K562 (cell line): Measurements from ENCODE around the gene MAP7D1. TPM values are rescaled to one million over a fixed set of nuclear protein-coding genes. Genes with fewer than 3 reads are reported as not detected.

Experiments used
- ATAC-seq: fragments of 200-7000 bp; cut with Tn5 transposase; 3 replicates; pipeline ENCODE4 v1.9.1; 2020; ENCODE audit warnings: moderate library complexity
- BruUV-seq: library from RNA; stranded (reverse); fragments of 400-500 nt; replicated peaks from 2 replicates; lab custom pipeline; 2021; lab: Mats Ljungman, UMichigan
- CTCF ChIA-PET: fragments of 300-600 bp; formaldehyde crosslinking; extraction: SDS; loops from one replicate; lab custom pipeline; 2021; ENCODE audit warnings: low intra/inter-chr PET ratio; lab: Yijun Ruan, JAX
- POLR2A ChIA-PET: fragments of 300-600, 350-650 bp; sonication (Branson Sonifier 250); formaldehyde crosslinking; extraction: SDS; loops from one replicate; lab custom pipeline; 2021; ENCODE audit warnings: antibody characterized with exemption, inconsistent platforms; lab: Yijun Ruan, JAX
- DNase-seq, 4 experiments: peaks; one replicate each; pipeline versions ENCODE4 v3.0.0 to v3.0.0-alpha.2; 2011 to 2018; ENCODE audit warnings: low spot score in 3 of 4, mixed read lengths in 3 of 4; ENCODE audit errors: extremely low read depth in 1 of 4
- FAIRE-seq: peaks from 2 replicates; lab custom pipeline; 2011; peaks lifted over from hg19 to GRCh38; lab: Jason Lieb, UNC
- H2AFZ ChIP-seq: 2 replicates; pipeline ENCODE4 v1.6.0; 2011; ENCODE audit warnings: low read depth, low read length, control low read depth, inconsistent platforms
- H3K27ac ChIP-seq: fragments of 200-600 bp; 3 replicates; pipeline ENCODE4 v1.8.0; 2011; ENCODE audit warnings: low read depth, mild to moderate bottlenecking, control low read depth, inconsistent platforms, low read length, moderate library complexity, mixed read lengths; ENCODE audit errors: extremely low read depth
- H3K27me3 ChIP-seq, 2 experiments: fragments of 300-600 bp in 1 of 2; 2 replicates in 1 of 2; 3 replicates in 1 of 2; pipeline versions ENCODE4 v1.6.0 to v1.8.0; 2011; ENCODE audit warnings: inconsistent platforms in 2 of 2, low read length in 2 of 2, mild to moderate bottlenecking in 1 of 2, mixed read lengths in 1 of 2, moderate library complexity in 1 of 2; ENCODE audit not compliant: control insufficient read depth in 2 of 2, insufficient read depth in 2 of 2
- H3K36me3 ChIP-seq: fragments of 300-600 bp; 3 replicates; pipeline ENCODE4 v1.8.0; 2011; ENCODE audit warnings: mild to moderate bottlenecking, low read length, inconsistent platforms; ENCODE audit not compliant: control insufficient read depth, insufficient read depth
- H3K4me1 ChIP-seq, 2 experiments: fragments of 200-600 bp in 1 of 2; replicated peaks in 1 of 2; 2 replicates in 1 of 2; 3 replicates in 1 of 2; pipeline versions ENCODE4 v1.5.1 to v1.8.0; 2011; ENCODE audit warnings: inconsistent platforms in 2 of 2, low read length in 2 of 2, mild to moderate bottlenecking in 1 of 2, mixed read lengths in 1 of 2, moderate library complexity in 1 of 2; ENCODE audit not compliant: control insufficient read depth in 2 of 2, insufficient read depth in 2 of 2
- H3K4me2 ChIP-seq: 2 replicates; pipeline ENCODE4 v1.6.1; 2011; ENCODE audit warnings: low read length, control low read depth, inconsistent platforms, mixed read lengths; ENCODE audit not compliant: insufficient read depth
- H3K4me3 ChIP-seq: fragments of 200-600 bp; sonication (generic), shearing (Covaris generic); 2 replicates; pipeline ENCODE4 v1.5.1; 2016; ENCODE audit warnings: control low read depth, inconsistent platforms
- H3K79me2 ChIP-seq: fragments of 200-600 bp; 3 replicates; pipeline ENCODE4 v1.8.0; 2011; ENCODE audit warnings: low read length, inconsistent platforms; ENCODE audit not compliant: control insufficient read depth, insufficient read depth
- H3K9ac ChIP-seq, 2 experiments: 2 replicates each; pipeline versions ENCODE4 v1.6.0 to v1.6.1; 2011; ENCODE audit warnings: low read depth in 2 of 2, low read length in 2 of 2, control low read depth in 1 of 2, inconsistent platforms in 1 of 2, mild to moderate bottlenecking in 1 of 2, mixed read lengths in 1 of 2; ENCODE audit not compliant: insufficient read depth in 1 of 2
- H3K9me1 ChIP-seq: one replicate; pipeline ENCODE4 v1.6.0; 2011; ENCODE audit warnings: inconsistent platforms, mild to moderate bottlenecking, low read length, moderate library complexity; ENCODE audit not compliant: control insufficient read depth, insufficient read depth
- H3K9me3 ChIP-seq: replicated peaks from 2 replicates; pipeline ENCODE4 v1.5.1; 2011; ENCODE audit warnings: low read depth, low read length, inconsistent platforms; ENCODE audit not compliant: control insufficient read depth, insufficient read depth
- H4K20me1 ChIP-seq: replicated peaks from 2 replicates; pipeline ENCODE4 v1.6.1; 2011; ENCODE audit warnings: low read length, inconsistent platforms, mixed read lengths; ENCODE audit not compliant: control insufficient read depth, insufficient read depth
- DPF2 ChIP-seq: fragments of 450-650 bp; IDR thresholded peaks from 2 replicates; pipeline ENCODE4 v1.6.1; 2016
- FIP1L1 ChIP-seq: fragments of 200-400 bp; formaldehyde crosslinking; IDR thresholded peaks from 2 replicates; pipeline ENCODE4 v1.6.1; 2018; ENCODE audit warnings: mild to moderate bottlenecking, low read depth, low read length; ENCODE audit not compliant: poor library complexity, severe bottlenecking
- FOSL1 ChIP-seq: fragments of 200-800 bp; sonication (Bioruptor generic); conservative IDR thresholded peaks from 2 replicates; pipeline ENCODE4 v1.6.1; 2016; ENCODE audit warnings: missing genetic modification characterization, missing compliant biosample characterization
- GATAD2A ChIP-seq: fragments of 450-650 bp; IDR thresholded peaks from 2 replicates; pipeline ENCODE4 v1.6.1; 2017
- HDGF ChIP-seq: fragments of 450-650 bp; IDR thresholded peaks from 2 replicates; pipeline ENCODE4 v1.6.1; 2016
- MCM5 ChIP-seq: fragments of 450-650 bp; IDR thresholded peaks from 2 replicates; pipeline ENCODE4 v1.6.1; 2016; ENCODE audit warnings: low read depth
- NFIX ChIP-seq: fragments of 250-450 bp; sonication (Bioruptor Pico); IDR thresholded peaks from 2 replicates; pipeline ENCODE4 v1.4.0; 2020; ENCODE audit warnings: low read depth, mild to moderate bottlenecking, moderate library complexity
- NKRF ChIP-seq: fragments of 450-650 bp; IDR thresholded peaks from 2 replicates; pipeline ENCODE4 v1.6.1; 2016; ENCODE audit warnings: borderline replicate concordance
- POLR2A ChIP-seq: fragments of 450-650 bp; conservative IDR thresholded peaks from 2 replicates; pipeline ENCODE4 v1.6.1; 2016
- RAD51 ChIP-seq: fragments of 450-650 bp; IDR thresholded peaks from 2 replicates; pipeline ENCODE4 v1.7.1; 2016; ENCODE audit warnings: low read depth, mild to moderate bottlenecking, borderline replicate concordance
- SMC3 ChIP-seq: conservative IDR thresholded peaks from 2 replicates; pipeline ENCODE4 v1.6.1; 2011; ENCODE audit warnings: low read depth, low read length, improper control_type of control experiment; ENCODE audit not compliant: insufficient read depth
- SP2 ChIP-seq: IDR thresholded peaks from 2 replicates; pipeline ENCODE4 v1.6.1; 2011; ENCODE audit warnings: mild to moderate bottlenecking, low read depth, low read length, moderate library complexity; ENCODE audit not compliant: poor library complexity, severe bottlenecking; ENCODE audit errors: extremely low read depth
- TCF7L2 ChIP-seq: fragments of 150-350 bp; IDR thresholded peaks from 2 replicates; pipeline ENCODE4 v1.6.1; 2016; ENCODE audit warnings: low read depth, mild to moderate bottlenecking, low read length, moderate library complexity
- THRAP3 ChIP-seq: fragments of 450-650 bp; IDR thresholded peaks from 2 replicates; pipeline ENCODE4 v1.6.1; 2016; ENCODE audit warnings: mild to moderate bottlenecking, inconsistent platforms, borderline replicate concordance
- YY1 ChIP-seq, 3 experiments: IDR thresholded peaks; 2 replicates each; pipeline ENCODE4 v1.6.1; 2011; ENCODE audit warnings: low read length in 2 of 3, mild to moderate bottlenecking in 2 of 3, moderate library complexity in 2 of 3, borderline replicate concordance in 1 of 3, control low read depth in 1 of 3, low read depth in 1 of 3; ENCODE audit not compliant: insufficient read depth in 3 of 3, insufficient replicate concordance in 2 of 3, control insufficient read depth in 1 of 3, insufficient read length in 1 of 3; ENCODE audit errors: extremely low read depth in 1 of 3
- ZNF445 ChIP-seq: fragments of 250-450 bp; sonication (Bioruptor Pico); IDR thresholded peaks from 2 replicates; pipeline ENCODE4 v1.4.0; 2020; ENCODE audit warnings: low read depth, mild to moderate bottlenecking, moderate library complexity
- ZNF740 ChIP-seq, 3 experiments: fragments of 200-800 bp in 1 of 3; sonication (Bioruptor generic) in 1 of 3; sonication (generic) in 1 of 3; formaldehyde crosslinking in 1 of 3; IDR thresholded peaks; 2 replicates each; pipeline versions ENCODE4 v1.6.1 to v1.8.0; 2016 to 2022; ENCODE audit warnings: mild to moderate bottlenecking in 2 of 3, missing compliant biosample characterization in 2 of 3, missing genetic modification characterization in 2 of 3, missing genetic modification reagents in 1 of 3
- ZNF830 ChIP-seq: fragments of 250-450 bp; sonication (Bioruptor Pico); IDR thresholded peaks from 2 replicates; pipeline ENCODE4 v1.5.0; 2021; ENCODE audit warnings: mild to moderate bottlenecking
- WGBS: fragments of 100-300 bp; shearing (Covaris generic); methylation state at CpG from one replicate; pipeline ENCODE4 v1.1.6; 2016; ENCODE audit warnings: low coverage, mixed read lengths; ENCODE audit not compliant: insufficient coverage; ENCODE audit errors: missing lambda C conversion rate; 5-methylcytosine and 5-hydroxymethylcytosine counted together
- in situ Hi-C: fragments of 300-500 bp; cut with MboI; formaldehyde crosslinking; loops from 4 replicates; pipeline ENCODE4 v1.15.0; 2018; ENCODE audit warnings: inconsistent platforms, mixed read lengths
- intact Hi-C: fragments of 100-400 bp; cut with micrococcal nuclease; formaldehyde crosslinking; loops from 2 replicates; pipeline ENCODE4 v1.14.2; 2022
- polyA plus RNA-seq, 8 experiments: library from polyadenylated mRNA; depleted of rRNA in 4 of 8; stranded (reverse) in 5 of 8; unstranded in 3 of 8; fragments of >200 nt; fragmentation: Nextera tagmentation in 2 of 8; fragmentation: Illumina TruSeq in 1 of 8; extraction: Ambion mirVana in 2 of 8; extraction: Trizol in 1 of 8; gene quantifications; 2 replicates each; pipeline versions ENCODE4 v1.2.1 to v1.2.3, GENCODE V29; 2011 to 2014; ENCODE audit warnings: inconsistent platforms in 1 of 8, missing spikeins in 1 of 8
- total RNA-seq, 7 experiments: library from RNA; depleted of rRNA in 6 of 7; stranded (reverse); fragments of >200 nt in 6 of 7; fragmentation: Illumina TruSeq in 2 of 7; extraction: Trizol in 2 of 7; gene quantifications; 2 replicates each; pipeline versions ENCODE4 v1.2.1 to v1.2.3, GENCODE V29; 2011 to 2021; ENCODE audit warnings: low replicate concordance in 1 of 7

The MAP7D1 gene
- total and polyA plus RNA-seq, 9 of the 15 experiments (the other 6 are each of a cell fraction or from before 2014, with no cell fraction given): 3.6 to 108 (median 34.5) TPM

GRCh38 chr1:36149237-36149972, 6.6 kb upstream of the MAP7D1 start, which contains the start of gene TRAPPC3:
Gene TRAPPC3 (minus strand): TSS chr1:36149486. CDS start chr1:36149378, 108 bp downstream.
- peak; percentile 95 for FAIRE-seq
- intact Hi-C loops: loop anchor here (1.0 to 2.0 kb wide), 4 partner anchors 39 to 271 kb away; partner anchors contain the start of gene THRAP3
- in situ Hi-C loops: no loop called here
- Histone ChIP-seq H3K9ac (peak within 1 kb of the TSS; percentile 90 to 94), H3K79me2 (peaks cover 38% of the 10 kb centered on the region), H3K9me1 (no peaks in the 10 kb centered on the region), H3K4me1 (peaks cover 31 to 34% of the 10 kb centered on the region in 2 experiments), H3K36me3 (peaks cover 17% of the 10 kb centered on the region), H3K4me2 (peak within 1 kb of the TSS; percentile 98), H3K4me3 (peak within 1 kb of the TSS; percentile 69), H3K27ac (peak within 1 kb of the TSS; percentile 87), H2AFZ (peak within 1 kb of the TSS; percentile 93), H4K20me1 (no peaks in the 10 kb centered on the region), H3K9me3 (no peaks in the 10 kb centered on the region), H3K27me3 (no peaks in the 10 kb centered on the region)
- peak; percentile 95 for ATAC-seq
- POLR2A ChIA-PET: interaction anchor here (0.6 to 3.5 kb wide), 26 partner anchors 9 to 336 kb away, joined by 3 to 35 read pairs (median 4); partner anchors contain the start of genes LSM10 and THRAP3
- BruUV-seq: no TSS peak
- 2% methylated on average over 62 of the region's 62 CpGs for WGBS
- CTCF ChIA-PET: interaction anchor here (0.5 to 3.4 kb wide), 11 partner anchors 12 to 373 kb away, joined by 3 to 50 read pairs (median 4); no protein-coding TSS in a partner anchor
- peak; percentile 98 to 100 (median 99) for DNase-seq
- no peak for TF ChIP-seq THRAP3
- peak in 2 of 3 experiments; percentile 82 to 90 for TF ChIP-seq YY1 (IDR thresholded peaks at IDR 0.05; ENCODE audit: borderline replicate concordance in 1 of 3, control insufficient read depth in 1 of 3, extremely low read depth in 1 of 3, insufficient read depth in 3 of 3, insufficient read length in 1 of 3, insufficient replicate concordance in 2 of 3, low read depth in 1 of 3, low read length in 2 of 3)
- 0 out of 2 replicates have a peak, but pooled peaks have one; percentile 76 for TF ChIP-seq ZNF830
- peak; percentile 26; the same call in 1 of the 2 replicates for TF ChIP-seq DPF2
- peak; percentile 4 for TF ChIP-seq SP2
- TF ChIP-seq RAD51: peak; percentile 70
- TF ChIP-seq SMC3: peak; percentile 99
- TF ChIP-seq HDGF: no peak
- TF ChIP-seq TCF7L2: 0 out of 2 replicates have a peak, but pooled peaks have one; percentile 17
- peak; percentile 95 for TF ChIP-seq POLR2A
- peak; percentile 27; the same call in 1 of the 2 replicates for TF ChIP-seq ZNF740 (CRISPR knock-in tag; IDR thresholded peaks at IDR 0.05)
- TF ChIP-seq ZNF740 (tag; IDR thresholded peaks at IDR 0.05): no peak
- no peak for TF ChIP-seq GATAD2A
- peak; percentile 71; the same call in 1 of the 2 replicates for TF ChIP-seq FOSL1
- TF ChIP-seq MCM5: no peak
- TF ChIP-seq FIP1L1: peak; percentile 65
- TF ChIP-seq NFIX: no peak
- peak; percentile 83; the same call in 1 of the 2 replicates for TF ChIP-seq NKRF
- TF ChIP-seq ZNF445 (CRISPR knock-in tag): no peak
